ENCODE results near the gene TSHR. TPM values are rescaled to one million over a fixed set of nuclear protein-coding genes. Genes with fewer than 3 reads are reported as not detected.

The TSHR gene
- not detected in 2 replicates for total RNA-seq

DNA sequence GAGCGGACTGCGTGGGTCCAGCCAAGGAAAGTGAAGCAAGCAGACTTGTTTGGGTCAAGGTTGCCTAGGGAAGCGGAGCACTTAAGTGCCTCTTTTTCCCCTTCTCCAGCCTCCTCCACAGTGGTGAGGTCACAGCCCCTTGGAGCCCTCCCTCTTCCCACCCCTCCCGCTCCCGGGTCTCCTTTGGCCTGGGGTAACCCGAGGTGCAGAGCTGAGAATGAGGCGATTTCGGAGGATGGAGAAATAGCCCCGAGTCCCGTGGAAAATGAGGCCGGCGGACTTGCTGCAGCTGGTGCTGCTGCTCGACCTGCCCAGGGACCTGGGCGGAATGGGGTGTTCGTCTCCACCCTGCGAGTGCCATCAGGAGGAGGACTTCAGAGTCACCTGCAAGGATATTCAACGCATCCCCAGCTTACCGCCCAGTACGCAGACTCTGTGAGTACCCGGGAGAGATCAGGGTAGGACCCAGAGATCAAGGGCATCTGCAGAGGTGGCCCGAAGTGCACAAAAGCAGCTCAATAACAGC, at the start of gene TSHR:
TSS of gene TSHR (plus strand) at position 206 of the 526 bp plus-strand sequence. CDS start at position 266, 60 bp downstream.

DNA sequence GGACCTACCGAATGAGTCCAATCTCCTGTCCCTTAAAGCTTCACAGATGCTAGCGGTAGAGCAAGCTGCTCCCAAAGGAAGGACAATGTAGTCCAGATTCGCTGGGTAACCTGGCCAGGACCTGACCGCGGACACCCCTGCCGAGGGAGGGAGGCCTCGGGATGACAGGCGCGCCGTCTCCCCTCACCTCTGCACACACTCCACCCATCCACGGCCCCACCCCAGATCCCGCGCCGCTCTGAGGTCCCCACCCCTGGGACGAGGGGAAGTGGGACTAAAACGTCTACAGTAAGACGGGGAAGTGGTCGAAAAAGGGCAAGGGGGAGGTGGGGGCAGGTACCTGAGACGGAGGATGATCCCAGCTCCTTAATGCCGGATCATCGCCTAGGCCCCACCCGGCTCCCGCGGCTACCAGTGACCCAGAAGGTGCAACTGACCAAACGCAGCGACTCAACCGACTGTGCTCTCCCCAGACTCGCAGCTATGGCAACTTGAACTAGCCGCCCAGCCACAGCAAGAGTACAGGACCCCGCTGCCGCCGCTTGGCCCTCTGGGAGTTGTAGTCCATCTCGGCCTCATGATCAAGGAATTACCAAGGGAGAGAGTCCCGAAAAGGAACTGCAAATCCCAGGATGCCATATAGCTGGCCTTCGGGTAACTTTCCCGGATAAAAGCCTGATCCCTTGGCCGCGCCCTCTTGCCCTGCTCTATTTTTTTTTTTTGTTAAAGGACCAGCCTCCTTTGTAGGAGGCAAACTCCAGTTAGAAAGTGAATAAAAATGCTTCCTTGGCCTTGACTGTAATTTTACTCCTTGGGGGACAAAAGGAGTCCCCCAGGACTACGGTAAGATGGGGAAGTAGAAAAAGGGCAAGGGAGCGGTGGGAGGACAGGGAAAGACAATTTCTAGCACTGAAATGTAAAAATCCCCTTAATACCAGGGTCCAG, 13.9 kb upstream of the TSHR start, which contains the start of gene CEP128:
TSS of gene CEP128 (minus strand) at position 498 of the 945 bp plus-strand sequence.

Other genes with a start within 250 kb of the TSHR start
- 0.62 and 1.1 TPM in 2 replicates for gene CEP128, start 13.9 kb upstream of the TSHR start, total RNA-seq